CD8-positive, alpha-beta memory T cell (primary cell): ENCODE measurements around the gene GSTA5. TPM values are rescaled to one million over a fixed set of nuclear protein-coding genes. Genes with fewer than 3 reads are reported as not detected.
"Not testable (repeated sequence)": the region's sequence is repeated elsewhere in the genome, so short reads cannot be mapped to it uniquely, and the experiment has no call there.

Experiments
- CTCF ChIA-PET: fragments of 350-600 bp; sonication (Branson Sonifier 250); formaldehyde crosslinking; loops from one replicate; lab custom pipeline; 2021; ENCODE audit warnings: antibody characterized with exemption; lab: Charles Lee
- POLR2A ChIA-PET: fragments of 350-600 bp; sonication (Branson Sonifier 250); formaldehyde crosslinking; loops from one replicate; lab custom pipeline; 2021; ENCODE audit warnings: antibody characterized with exemption; lab: Charles Lee
- DNase-seq, 5 donors: peaks; one replicate each; pipeline versions ENCODE4 v3.0.0 to v3.0.0-alpha.2; 2020 to 2022; ENCODE audit warnings: mixed read lengths in 1 of 5
- H3K27ac ChIP-seq: one replicate; pipeline ENCODE4 v1.7.0; 2013; ENCODE audit warnings: low read depth, mild to moderate bottlenecking, low read length, moderate library complexity
- H3K27me3 ChIP-seq: 2 replicates; pipeline ENCODE4 v1.7.0; 2013; ENCODE audit warnings: low read length, mild to moderate bottlenecking; ENCODE audit not compliant: insufficient read depth, poor library complexity, severe bottlenecking
- H3K36me3 ChIP-seq: 2 replicates; pipeline ENCODE4 v1.7.0; 2013; ENCODE audit warnings: mild to moderate bottlenecking, low read length, moderate library complexity; ENCODE audit not compliant: insufficient read depth
- H3K4me1 ChIP-seq: 2 replicates; pipeline ENCODE4 v1.7.0; 2013; ENCODE audit warnings: mild to moderate bottlenecking, low read length, moderate library complexity; ENCODE audit not compliant: insufficient read depth
- H3K4me3 ChIP-seq: 2 replicates; pipeline ENCODE4 v1.7.0; 2013; ENCODE audit warnings: mild to moderate bottlenecking, low read length
- H3K9me3 ChIP-seq: 2 replicates; pipeline ENCODE4 v1.7.0; 2013; ENCODE audit warnings: mild to moderate bottlenecking, low read length
- H3K27ac Mint-ChIP-seq, 8 donors: one replicate each; pipeline ENCODE4 v1.8.0; 2020 to 2021; ENCODE audit warnings: mixed read lengths in 8 of 8, mild to moderate bottlenecking in 6 of 8, inconsistent platforms in 3 of 8, moderate library complexity in 3 of 8
- H3K27me3 Mint-ChIP-seq, 2 donors: one replicate each; pipeline ENCODE4 v1.8.0; 2020 to 2021; ENCODE audit warnings: mixed read lengths in 2 of 2, mild to moderate bottlenecking in 1 of 2, moderate library complexity in 1 of 2
- H3K36me3 Mint-ChIP-seq, 3 donors: one replicate each; pipeline ENCODE4 v1.8.0; 2020 to 2021; ENCODE audit warnings: mixed read lengths in 3 of 3, inconsistent platforms in 1 of 3, mild to moderate bottlenecking in 1 of 3
- H3K4me1 Mint-ChIP-seq, 3 donors: one replicate each; pipeline ENCODE4 v1.8.0; 2020 to 2021; ENCODE audit warnings: mixed read lengths in 3 of 3, inconsistent platforms in 1 of 3, mild to moderate bottlenecking in 1 of 3
- H3K4me3 Mint-ChIP-seq, 7 donors: one replicate each; pipeline ENCODE4 v1.8.0; 2020 to 2021; ENCODE audit warnings: mixed read lengths in 7 of 7, mild to moderate bottlenecking in 6 of 7, moderate library complexity in 4 of 7, inconsistent platforms in 2 of 7
- H3K9me3 Mint-ChIP-seq, 5 donors: one replicate each; pipeline ENCODE4 v1.8.0; 2020 to 2022; ENCODE audit warnings: mixed read lengths in 5 of 5, mild to moderate bottlenecking in 3 of 5, moderate library complexity in 2 of 5, inconsistent platforms in 1 of 5
- polyA plus RNA-seq: library from polyadenylated mRNA; unstranded; fragments of 300-500 nt; fragmentation: Illumina TruSeq; gene quantifications from one replicate; pipeline ENCODE4 v1.2.3, GENCODE V29; 2021
- total RNA-seq, 2 experiments: library from RNA; stranded (reverse); gene quantifications; one replicate each; pipeline ENCODE4 v1.2.3, GENCODE V29; 2021

GSTA5 gene
- total and polyA plus RNA-seq, 3 experiments from 2014 or later, result not detected

- H3K4me1 ChIP-seq, H3K9me3 ChIP-seq, H3K4me3 ChIP-seq, DNase-seq, POLR2A ChIA-PET, H3K27ac ChIP-seq, CTCF ChIA-PET, H3K36me3 Mint-ChIP-seq, H3K9me3 Mint-ChIP-seq, H3K36me3 ChIP-seq, H3K27me3 ChIP-seq, H3K4me3 Mint-ChIP-seq, H3K27ac Mint-ChIP-seq, H3K4me1 Mint-ChIP-seq: not testable (repeated sequence)
- H3K27me3 Mint-ChIP-seq, result peaks cover 7 to 48% of the 10 kb centered on the region in 2 donors
These were observed 58.4 kb downstream of the GSTA5 start for GRCh38 chr6:52782209-52782608.

Other genes starting within 250 kb of the GSTA5 start
- gene TMEM14A, start 169.7 kb downstream of the GSTA5 start, total RNA-seq, result 10 to 100 TPM; 20.1 to 23.7 TPM
- gene TMEM14A, start 169.7 kb downstream of the GSTA5 start, polyA plus RNA-seq, result 27.3 TPM
- not detected for gene GSTA2, start 77.3 kb downstream of the GSTA5 start, total RNA-seq
- gene GSTA2, start 77.3 kb downstream of the GSTA5 start, polyA plus RNA-seq, result not detected
- gene GSTA1, start 37.0 kb downstream of the GSTA5 start, total RNA-seq, result not detected
- not detected for gene GSTA1, start 37.0 kb downstream of the GSTA5 start, polyA plus RNA-seq
- gene GSTA3, start 68.9 kb upstream of the GSTA5 start, total RNA-seq, result not detected
- gene GSTA3, start 68.9 kb upstream of the GSTA5 start, polyA plus RNA-seq, result not detected
- 1 to 10 TPM; 4.9 TPM for gene GSTA4, start 154.5 kb upstream of the GSTA5 start, total RNA-seq
- 4.6 TPM for gene GSTA4, start 154.5 kb upstream of the GSTA5 start, polyA plus RNA-seq
- gene CILK1, start 221.0 kb upstream of the GSTA5 start, total RNA-seq, result 1 to 10 TPM; 7.4 to 7.7 TPM
- 5.5 TPM for gene CILK1, start 221.0 kb upstream of the GSTA5 start, polyA plus RNA-seq
- gene FBXO9, start 224.6 kb upstream of the GSTA5 start, total RNA-seq, result 10 to 100 TPM; 62.7 to 71.2 TPM
- gene FBXO9, start 224.6 kb upstream of the GSTA5 start, polyA plus RNA-seq, result 57.3 TPM